GM12878 (cell line): ENCODE data around the gene MBOAT2. TPM values are rescaled to one million over a fixed set of nuclear protein-coding genes. Genes with fewer than 3 reads are reported as not detected.
"Not testable (repeated sequence)": the region's sequence is repeated elsewhere in the genome, so short reads cannot be mapped to it uniquely, and the experiment has no call there.

Experiments used
- ATAC-seq: fragments of 200-7000 bp; cut with Tn5 transposase; 3 replicates; pipeline ENCODE4 v1.9.1; 2020; ENCODE audit warnings: mild to moderate bottlenecking, moderate library complexity
- BruUV-seq: library from RNA; stranded (reverse); fragments of 400-500 nt; replicated peaks from 2 replicates; lab custom pipeline; 2021; lab: Mats Ljungman, UMichigan
- CTCF ChIA-PET: fragments of 300-600 bp; sonication (Branson Sonifier 250); formaldehyde crosslinking; extraction: SDS; loops from one replicate; lab custom pipeline; 2021; ENCODE audit warnings: inconsistent platforms; lab: Yijun Ruan, JAX
- POLR2A ChIA-PET: fragments of 350-600 bp; formaldehyde crosslinking; extraction: SDS; loops from one replicate; lab custom pipeline; 2021; ENCODE audit warnings: inconsistent platforms; lab: Charles Lee
- RAD21 ChIA-PET: fragments of 300-600 bp; sonication (Branson Sonifier 250); formaldehyde crosslinking; loops from one replicate; lab custom pipeline; 2023; ENCODE audit warnings: antibody characterized with exemption; ENCODE audit not compliant: unreplicated experiment; lab: Charles Lee
- SMC1A ChIA-PET: fragments of 300-600 bp; sonication (Branson Sonifier 250); formaldehyde crosslinking; loops from one replicate; lab custom pipeline; 2023; ENCODE audit not compliant: unreplicated experiment, uncharacterized antibody; lab: Charles Lee
- DNase-seq: peaks from one replicate; pipeline ENCODE4 v3.0.0-alpha.2; 2011; ENCODE audit warnings: low read depth, low spot score
- FAIRE-seq: peaks from 3 replicates; lab custom pipeline; 2011; peaks lifted over from hg19 to GRCh38; lab: Jason Lieb, UNC
- H2AFZ ChIP-seq: 2 replicates; pipeline ENCODE4 v1.6.0; 2011; ENCODE audit warnings: low read depth, low read length, control low read depth; ENCODE audit not compliant: control insufficient read depth
- H3K27ac ChIP-seq: 2 replicates; pipeline ENCODE4 v1.5.1; 2011; ENCODE audit warnings: control low read depth; ENCODE audit not compliant: control insufficient read depth, insufficient read depth
- H3K27me3 ChIP-seq, 2 experiments: replicated peaks in 1 of 2; 2 replicates each; pipeline versions ENCODE4 v1.6.0 to v1.6.1; 2011; ENCODE audit warnings: low read length in 1 of 2; ENCODE audit not compliant: control insufficient read depth in 2 of 2, insufficient read depth in 2 of 2
- H3K36me3 ChIP-seq, 2 experiments: 2 replicates each; pipeline ENCODE4 v1.5.1; 2011; ENCODE audit warnings: low read length in 1 of 2; ENCODE audit not compliant: control insufficient read depth in 2 of 2, insufficient read depth in 2 of 2
- H3K4me1 ChIP-seq: 2 replicates; pipeline ENCODE4 v1.6.1; 2011; ENCODE audit warnings: mild to moderate bottlenecking, low read length, moderate library complexity, mixed read lengths; ENCODE audit not compliant: control insufficient read depth, insufficient read depth
- H3K4me2 ChIP-seq: 2 replicates; pipeline ENCODE4 v1.6.0; 2011; ENCODE audit warnings: control low read depth; ENCODE audit not compliant: control insufficient read depth, insufficient read depth
- H3K4me3 ChIP-seq: fragments of 200-600 bp; sonication (generic); 2 replicates; pipeline ENCODE4 v1.5.1; 2016
- H3K79me2 ChIP-seq: 2 replicates; pipeline ENCODE4 v1.6.0; 2011; ENCODE audit warnings: low read length; ENCODE audit not compliant: control insufficient read depth, insufficient read depth
- H3K9ac ChIP-seq: 2 replicates; pipeline ENCODE4 v1.8.0; 2011; ENCODE audit warnings: low read length, control low read depth, mixed read lengths; ENCODE audit not compliant: control insufficient read depth, insufficient read depth
- H3K9me3 ChIP-seq: replicated peaks from 3 replicates; pipeline ENCODE4 v1.5.1; 2011; ENCODE audit warnings: mild to moderate bottlenecking, low read length; ENCODE audit not compliant: control insufficient read depth, insufficient read depth
- H4K20me1 ChIP-seq: 2 replicates; pipeline ENCODE4 v1.6.0; 2011; ENCODE audit not compliant: control insufficient read depth, insufficient read depth
- IRF4 ChIP-seq: IDR thresholded peaks from 2 replicates; pipeline ENCODE4 v1.6.1; 2011; ENCODE audit warnings: low read depth, low read length
- NFYB ChIP-seq: IDR thresholded peaks from 2 replicates; pipeline ENCODE4 v1.6.1; 2011; ENCODE audit warnings: low read depth, mild to moderate bottlenecking, low read length, improper control_type of control experiment, moderate library complexity; ENCODE audit not compliant: insufficient read depth
- NR2F1 ChIP-seq: fragments of 450-650 bp; conservative IDR thresholded peaks from 2 replicates; pipeline ENCODE4 v1.6.1; 2017; ENCODE audit warnings: mild to moderate bottlenecking
- NRF1 ChIP-seq: conservative IDR thresholded peaks from 2 replicates; pipeline ENCODE4 v1.6.1; 2011; ENCODE audit warnings: mild to moderate bottlenecking, low read depth, low read length, improper control_type of control experiment
- TCF12 ChIP-seq: IDR thresholded peaks from 2 replicates; pipeline ENCODE4 v1.6.1; 2011; ENCODE audit warnings: low read depth, mild to moderate bottlenecking, low read length
- WGBS: methylation state at CpG from one replicate; pipeline ENCODE4 v1.1.6; 2016; ENCODE audit warnings: low lambda C conversion rate; ENCODE audit not compliant: insufficient replicate concordance, insufficient coverage; ENCODE audit errors: missing lambda C conversion rate; 5-methylcytosine and 5-hydroxymethylcytosine counted together
- in situ Hi-C: fragments of 300-500 bp; cut with MboI; formaldehyde crosslinking; loops from 9 replicates; pipeline ENCODE4 v1.14.3; 2018; ENCODE audit warnings: mixed read lengths
- intact Hi-C: fragments of 100-400 bp; cut with micrococcal nuclease; formaldehyde crosslinking; loops from one replicate; pipeline ENCODE4 v1.14.2; 2022; ENCODE audit not compliant: unreplicated experiment
- polyA plus RNA-seq, 11 experiments: library from polyadenylated mRNA; depleted of rRNA in 4 of 11; unstranded in 6 of 11; stranded (reverse) in 5 of 11; fragments of >200 nt; fragmentation: Nextera tagmentation in 4 of 11; fragmentation: Illumina TruSeq in 1 of 11; extraction: Ambion mirVana in 4 of 11; extraction: Trizol in 1 of 11; gene quantifications; 1 replicate in 1 of 11; 2 replicates in 10 of 11; pipeline versions ENCODE4 v1.2.1 to v1.2.3, GENCODE V29; 2011 to 2016; ENCODE audit warnings: inconsistent platforms in 2 of 11, missing spikeins in 2 of 11, low read depth in 1 of 11
- total RNA-seq, 4 experiments: library from RNA; depleted of rRNA in 3 of 4; stranded (reverse); fragments of >200 nt in 3 of 4; fragmentation: Illumina TruSeq in 1 of 4; extraction: Trizol in 1 of 4; gene quantifications; 2 replicates each; pipeline versions ENCODE4 v1.2.1 to v1.2.3, GENCODE V29; 2013 to 2021
- TF ChIP-seq, protein P1 (sequence below): IDR thresholded peaks from 2 replicates; pipeline ENCODE4 v1.6.1; 2011; ENCODE audit warnings: borderline replicate concordance, low read depth, mild to moderate bottlenecking, moderate library complexity, mixed read lengths, low read length; ENCODE audit not compliant: insufficient read depth; ENCODE audit errors: extremely low read length

The MBOAT2 gene
- total and polyA plus RNA-seq, 10 of the 15 experiments (the other 5 are each of a cell fraction or from before 2014, with no cell fraction given) = 0.08 to 40.6 (median 1.8) TPM

DNA sequence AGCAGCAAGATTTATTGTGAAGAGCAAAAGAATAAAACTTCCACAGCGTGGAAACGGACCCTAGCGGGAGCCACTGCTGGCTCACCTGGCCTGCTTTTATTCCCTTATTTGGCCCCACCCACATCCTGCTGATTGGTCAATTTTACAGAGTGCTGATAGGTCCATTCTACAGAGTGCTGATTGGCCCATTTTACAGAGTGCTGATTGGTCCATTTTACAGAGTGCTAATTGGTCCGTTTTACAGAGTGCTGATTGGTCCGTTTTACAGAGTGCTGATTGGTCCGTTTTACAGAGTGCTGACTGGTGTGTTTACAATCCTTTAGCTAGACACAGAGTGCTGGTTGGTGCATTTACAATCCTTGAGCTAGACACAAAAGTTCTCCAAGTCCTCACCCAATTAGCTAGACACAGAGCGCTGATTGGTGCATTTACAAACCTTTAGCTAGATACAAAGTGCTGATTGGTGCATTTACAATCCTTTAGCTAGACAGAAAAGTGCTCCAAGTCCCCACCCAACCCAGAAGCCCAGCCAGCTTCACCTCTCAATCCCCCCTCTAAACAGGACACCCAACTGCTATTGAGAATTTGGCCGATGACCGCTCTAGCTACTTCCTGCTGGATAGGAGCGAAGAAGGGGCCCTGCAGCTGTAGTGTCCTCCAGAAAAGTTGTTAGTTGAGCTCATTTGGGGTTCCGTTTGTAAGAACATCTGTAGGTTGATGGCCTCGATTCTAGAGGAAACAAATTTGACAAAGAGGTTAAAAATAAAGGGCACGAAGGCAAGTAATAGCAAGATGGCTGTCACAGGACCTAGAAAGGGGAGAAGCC is 108.2 kb downstream of the MBOAT2 start:
- H3K4me1 ChIP-seq, H3K9ac ChIP-seq, FAIRE-seq, in situ Hi-C loops, H3K27me3 ChIP-seq, H3K36me3 ChIP-seq, H3K4me2 ChIP-seq, BruUV-seq, RAD21 ChIA-PET, H2AFZ ChIP-seq, H3K4me3 ChIP-seq, intact Hi-C loops, POLR2A ChIA-PET, H3K27ac ChIP-seq, DNase-seq, H3K9me3 ChIP-seq, H4K20me1 ChIP-seq, ATAC-seq, H3K79me2 ChIP-seq: not testable (repeated sequence)
- TF ChIP-seq NFYB = peak; percentile 70
- WGBS = 79% methylated on average over 13 of the region's 13 CpGs
- ChIA-PET CTCF (interaction anchor here (0.7 kb wide), 1 partner anchor 1619 kb away, joined by 3 read pairs; no protein-coding TSS in a partner anchor), SMC1A (interaction anchor here (0.6 to 1.2 kb wide), 2 partner anchors 22 to 53 kb away, joined by 3 read pairs; no protein-coding TSS in a partner anchor)

DNA sequence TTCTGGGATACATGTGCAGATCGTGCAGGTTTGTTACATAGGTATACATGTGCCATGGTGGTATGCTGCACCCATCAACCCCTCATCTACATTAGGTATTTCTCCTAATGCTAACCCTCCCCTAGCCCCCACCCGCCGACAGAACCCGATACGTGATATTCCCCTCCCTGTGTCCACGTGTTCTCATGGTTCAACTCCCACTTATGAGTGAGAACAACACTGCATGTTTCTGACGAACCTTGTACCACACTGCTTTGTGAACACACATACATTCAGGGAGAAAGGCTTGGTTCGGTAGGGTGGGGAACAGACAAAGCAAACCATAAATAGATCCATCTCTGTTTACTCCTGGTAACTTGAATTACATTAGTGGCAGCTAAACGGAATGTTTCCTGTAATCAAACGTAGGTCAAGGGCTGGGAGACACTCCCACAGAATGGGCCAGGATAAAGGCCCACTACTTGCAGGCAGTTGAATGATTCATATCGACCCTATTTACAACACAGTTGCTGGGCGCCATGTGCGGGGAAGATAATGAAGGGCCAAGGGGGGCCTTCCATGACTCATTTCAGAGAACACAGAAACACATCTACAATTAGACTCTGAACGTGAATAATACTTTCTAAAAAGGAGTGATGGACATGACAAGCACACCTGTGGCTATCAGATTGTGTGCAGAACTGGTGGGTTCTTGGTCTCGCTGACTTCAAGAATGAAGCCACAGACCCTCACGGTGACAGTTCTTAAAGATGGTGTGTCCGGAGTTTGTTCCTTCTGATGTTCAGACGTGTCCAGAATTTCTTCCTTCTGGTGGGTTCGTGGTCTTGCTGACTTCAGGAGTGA is 109.3 kb downstream of the MBOAT2 start:
- 72% methylated on average over 19 of the region's 19 CpGs for WGBS
- RAD21 ChIA-PET = interaction anchor here (0.6 kb wide), 1 partner anchor 198 kb away, joined by 3 read pairs; no protein-coding TSS in a partner anchor
- H3K9me3 ChIP-seq = no peaks in the 10 kb centered on the region; the same call in 2 of the 3 replicates
- H3K27me3 ChIP-seq = no peaks in the 10 kb centered on the region
- in situ Hi-C loops (no loop called here), intact Hi-C loops (no loop called here)
- no peak overlapping the region for H3K27ac ChIP-seq
- H3K9ac ChIP-seq = no peak overlapping the region
- no peak for DNase-seq
- H2AFZ ChIP-seq = no peak overlapping the region
- H3K4me1 ChIP-seq = no peaks in the 10 kb centered on the region
- no TSS peak for BruUV-seq
- SMC1A ChIA-PET = interaction anchor here (1.2 to 1.3 kb wide), 2 partner anchors 13 to 21 kb away, joined by 3 to 5 read pairs; no protein-coding TSS in a partner anchor
- POLR2A ChIA-PET = no interaction called here
- no peak for ATAC-seq
- H3K79me2 ChIP-seq = no peaks in the 10 kb centered on the region
- TF ChIP-seq TCF12 = no peak
- TF ChIP-seq, protein P1, sequence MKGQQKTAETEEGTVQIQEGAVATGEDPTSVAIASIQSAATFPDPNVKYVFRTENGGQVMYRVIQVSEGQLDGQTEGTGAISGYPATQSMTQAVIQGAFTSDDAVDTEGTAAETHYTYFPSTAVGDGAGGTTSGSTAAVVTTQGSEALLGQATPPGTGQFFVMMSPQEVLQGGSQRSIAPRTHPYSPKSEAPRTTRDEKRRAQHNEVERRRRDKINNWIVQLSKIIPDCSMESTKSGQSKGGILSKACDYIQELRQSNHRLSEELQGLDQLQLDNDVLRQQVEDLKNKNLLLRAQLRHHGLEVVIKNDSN = no peak
- no peak for TF ChIP-seq IRF4
- TF ChIP-seq NRF1 = no peak
- no peak for TF ChIP-seq NR2F1
- CTCF ChIA-PET = no interaction called here
- no peak for FAIRE-seq
- no peaks in the 10 kb centered on the region for H4K20me1 ChIP-seq
- no peaks in the 10 kb centered on the region for H3K36me3 ChIP-seq
- no peak overlapping the region for H3K4me2 ChIP-seq
- H3K4me3 ChIP-seq = no peak overlapping the region
